ENCODE data around the gene SDR42E2. TPM values are rescaled to one million over a fixed set of nuclear protein-coding genes. Genes with fewer than 3 reads are reported as not detected.

SDR42E2 gene
- polyA plus RNA-seq, 3 donors = 0.16 to 0.23 TPM; not detected in 1

DNA sequence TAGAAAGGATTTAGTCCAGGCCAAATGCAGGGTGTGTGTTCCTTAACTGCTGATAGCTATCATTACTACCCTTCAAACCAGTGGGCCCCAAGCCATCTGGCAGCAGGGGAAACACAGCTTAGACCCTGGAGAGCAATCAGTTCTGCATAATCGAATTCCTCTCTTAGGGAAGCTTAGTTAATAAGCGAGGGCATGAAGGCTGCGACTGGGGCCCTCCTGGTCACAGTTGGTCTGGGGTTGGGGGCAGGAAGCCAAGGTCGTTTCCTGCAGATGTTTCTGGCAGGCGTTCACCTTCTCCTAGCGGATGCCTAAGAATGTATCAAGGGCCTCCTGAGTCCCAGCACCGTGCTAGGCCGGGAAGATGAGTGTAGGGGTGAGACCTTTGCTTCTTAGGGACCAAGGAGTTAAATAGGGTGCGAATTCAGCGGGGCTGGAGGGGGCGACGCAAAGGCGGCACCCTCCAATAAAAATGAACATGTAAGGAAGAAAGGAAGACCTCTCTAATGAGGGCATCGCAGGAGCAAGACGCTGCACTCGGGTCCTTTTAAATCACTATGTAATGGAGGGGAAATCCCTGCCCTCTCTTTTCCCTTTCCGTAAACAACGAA is 27.3 kb downstream of the SDR42E2 start:
- no peak for DNase-seq

DNA sequence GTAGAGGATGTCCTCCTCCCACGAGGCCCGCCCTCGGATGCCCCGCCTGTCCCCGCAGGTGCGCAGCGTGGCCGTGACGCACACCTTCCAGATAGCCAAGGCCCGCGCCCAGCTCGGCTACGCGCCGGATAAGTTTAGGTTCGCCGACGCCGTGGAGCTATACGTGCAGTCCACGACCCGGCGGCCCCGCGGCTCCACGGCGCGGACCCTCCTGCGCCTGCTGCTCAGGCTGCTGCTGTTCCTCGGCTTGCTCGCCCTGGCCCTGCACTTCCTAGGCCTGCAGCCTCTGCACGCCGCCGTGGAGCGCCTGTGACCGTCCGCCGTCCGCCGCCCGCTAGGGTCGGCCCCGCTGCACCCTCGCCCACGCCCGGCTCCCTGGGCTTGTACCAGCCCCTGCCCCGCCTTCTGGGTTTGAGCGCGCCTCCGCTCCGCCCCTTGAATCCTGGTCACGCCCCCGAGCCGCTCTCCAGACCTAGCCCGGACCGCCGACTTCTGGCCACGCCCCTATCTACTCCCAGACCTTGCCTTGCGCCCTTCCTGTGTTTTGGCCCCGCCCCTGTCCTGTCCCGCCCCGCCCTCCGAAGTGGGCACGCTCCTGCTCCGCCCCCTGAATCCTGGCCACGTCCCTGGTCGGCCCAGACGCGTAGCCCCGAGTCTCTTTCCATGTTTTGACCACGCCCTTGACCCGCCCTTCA is 27.9 kb downstream of the SDR42E2 start:
- peak overlapping the region; percentile 78 for H3K4me2 ChIP-seq (replicated peaks; ENCODE audit: extremely low read depth, low read length, poor library complexity, severe bottlenecking)
- peak overlapping the region; percentile 91 to 94 for H3K27ac ChIP-seq (ENCODE audit: low read depth in 1 of 2, low read length in 2 of 2)
- H3K79me2 ChIP-seq (ENCODE audit: insufficient read depth, low read length) = no peaks in the 10 kb centered on the region
- H3K9me3 Mint-ChIP-seq = no peaks in the 10 kb centered on the region
- under 1% methylated on average over 71 of the region's 72 CpGs for WGBS (ENCODE audit: insufficient coverage)
- H4K20me1 ChIP-seq (ENCODE audit: insufficient read depth, low read length) = no peaks in the 10 kb centered on the region
- H3K4me1 Mint-ChIP-seq = peaks cover 36% of the 10 kb centered on the region
- peak overlapping the region; percentile 63 for H3K9ac ChIP-seq (ENCODE audit: insufficient read depth, low read length, poor library complexity, severe bottlenecking)
- H2AFZ ChIP-seq (ENCODE audit: insufficient read depth, low read depth, low read length, poor library complexity, severe bottlenecking) = peak overlapping the region; percentile 84
- peak in 2 of 3 donors; percentile 58 to 97 for DNase-seq
- no peaks in the 10 kb centered on the region for H3K27me3 ChIP-seq (ENCODE audit: control insufficient read depth in 2 of 2, insufficient read depth in 2 of 2, low read length in 2 of 2)
- H3K27ac Mint-ChIP-seq = peak overlapping the region; percentile 98 to 100 (median 100)
- H3K4me1 ChIP-seq (ENCODE audit: control insufficient read depth in 1 of 2, insufficient read depth in 2 of 2, low read length in 2 of 2) = peaks cover 39 to 41% of the 10 kb centered on the region in 2 donors
- peak overlapping the region; percentile 88 to 91 for H3K4me3 Mint-ChIP-seq
- TF ChIP-seq, protein P1, sequence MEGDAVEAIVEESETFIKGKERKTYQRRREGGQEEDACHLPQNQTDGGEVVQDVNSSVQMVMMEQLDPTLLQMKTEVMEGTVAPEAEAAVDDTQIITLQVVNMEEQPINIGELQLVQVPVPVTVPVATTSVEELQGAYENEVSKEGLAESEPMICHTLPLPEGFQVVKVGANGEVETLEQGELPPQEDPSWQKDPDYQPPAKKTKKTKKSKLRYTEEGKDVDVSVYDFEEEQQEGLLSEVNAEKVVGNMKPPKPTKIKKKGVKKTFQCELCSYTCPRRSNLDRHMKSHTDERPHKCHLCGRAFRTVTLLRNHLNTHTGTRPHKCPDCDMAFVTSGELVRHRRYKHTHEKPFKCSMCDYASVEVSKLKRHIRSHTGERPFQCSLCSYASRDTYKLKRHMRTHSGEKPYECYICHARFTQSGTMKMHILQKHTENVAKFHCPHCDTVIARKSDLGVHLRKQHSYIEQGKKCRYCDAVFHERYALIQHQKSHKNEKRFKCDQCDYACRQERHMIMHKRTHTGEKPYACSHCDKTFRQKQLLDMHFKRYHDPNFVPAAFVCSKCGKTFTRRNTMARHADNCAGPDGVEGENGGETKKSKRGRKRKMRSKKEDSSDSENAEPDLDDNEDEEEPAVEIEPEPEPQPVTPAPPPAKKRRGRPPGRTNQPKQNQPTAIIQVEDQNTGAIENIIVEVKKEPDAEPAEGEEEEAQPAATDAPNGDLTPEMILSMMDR (IDR thresholded peaks at IDR 0.05) = no peak
- H3K9me3 ChIP-seq (replicated peaks in 1 of 2; ENCODE audit: control insufficient read depth in 1 of 2, insufficient read depth in 1 of 2, low read length in 2 of 2) = no peaks in the 10 kb centered on the region
- intact Hi-C loops (cut with micrococcal nuclease) = loop anchor here (2.0 to 10.0 kb wide), 5 partner anchors 17 to 668 kb away; partner anchors contain the start of genes CDR2 (in 2 of the 2), EEF2K (in 1 of the 2), METTL9 (in 1 of the 2) and POLR3E (in 1 of the 2)
- H3K36me3 ChIP-seq (replicated peaks in 1 of 2; ENCODE audit: control insufficient read depth in 1 of 2, insufficient read depth in 2 of 2, low read length in 2 of 2) = no peaks in the 10 kb centered on the region
- H3K4me3 ChIP-seq (replicated peaks in 1 of 3; ENCODE audit: low read depth in 2 of 3, low read length in 3 of 3) = peak overlapping the region; percentile 59 to 82 (median 65)
- H3K27me3 Mint-ChIP-seq (ENCODE audit: low read depth in 3 of 3) = peaks cover 6 to 10% (median 9%) of the 10 kb centered on the region in 3 donors
- no peaks in the 10 kb centered on the region for H3K36me3 Mint-ChIP-seq

More for the DNA sequence above, 27.3 kb downstream of the SDR42E2 start:
- peaks cover 33 to 34% of the 10 kb centered on the region in 2 donors for H3K4me1 ChIP-seq (ENCODE audit: control insufficient read depth in 1 of 2, insufficient read depth in 2 of 2, low read length in 2 of 2)
- peak overlapping the region; percentile 59 to 82 (median 65) for H3K4me3 ChIP-seq (replicated peaks in 1 of 3; ENCODE audit: low read depth in 2 of 3, low read length in 3 of 3)
- H3K9me3 ChIP-seq (replicated peaks in 1 of 2; ENCODE audit: control insufficient read depth in 1 of 2, insufficient read depth in 1 of 2, low read length in 2 of 2) = no peaks in the 10 kb centered on the region
- H3K4me2 ChIP-seq (replicated peaks; ENCODE audit: extremely low read depth, low read length, poor library complexity, severe bottlenecking) = peak overlapping the region; percentile 78
- Mint-ChIP-seq H3K36me3 (no peaks in the 10 kb centered on the region), H3K9me3 (no peaks in the 10 kb centered on the region), H3K4me1 (peaks cover 30% of the 10 kb centered on the region), H3K27me3 (ENCODE audit: low read depth in 3 of 3) (peaks cover 4 to 9% (median 8%) of the 10 kb centered on the region in 3 donors), H3K4me3 (peak overlapping the region; percentile 88 to 91), H3K27ac (peak overlapping the region; percentile 46 to 100 (median 86))
- TF ChIP-seq, protein P1 (IDR thresholded peaks at IDR 0.05) = no peak
- peak overlapping the region; percentile 63 for H3K9ac ChIP-seq (ENCODE audit: insufficient read depth, low read length, poor library complexity, severe bottlenecking)
- H4K20me1 ChIP-seq (ENCODE audit: insufficient read depth, low read length) = no peaks in the 10 kb centered on the region
- peak overlapping the region; percentile 84 for H2AFZ ChIP-seq (ENCODE audit: insufficient read depth, low read depth, low read length, poor library complexity, severe bottlenecking)
- H3K27me3 ChIP-seq (ENCODE audit: control insufficient read depth in 2 of 2, insufficient read depth in 2 of 2, low read length in 2 of 2) = no peaks in the 10 kb centered on the region
- intact Hi-C loops (cut with micrococcal nuclease) = loop anchor here (2.0 to 10.0 kb wide), 6 partner anchors 17 to 667 kb away; partner anchors contain the start of genes CDR2 (in 2 of the 2), PDZD9 (in 2 of the 2), EEF2K (in 1 of the 2) and METTL9 (in 1 of the 2)
- H3K36me3 ChIP-seq (replicated peaks in 1 of 2; ENCODE audit: control insufficient read depth in 1 of 2, insufficient read depth in 2 of 2, low read length in 2 of 2) = no peaks in the 10 kb centered on the region
- WGBS (ENCODE audit: insufficient coverage) = 0% methylated on average over 14 of the region's 18 CpGs
- no peaks in the 10 kb centered on the region for H3K79me2 ChIP-seq (ENCODE audit: insufficient read depth, low read length)
- peak overlapping the region; percentile 19 to 94 for H3K27ac ChIP-seq (ENCODE audit: low read depth in 1 of 2, low read length in 2 of 2)
